WI38 (cell line): ENCODE measurements around the gene C1orf21.
A peak's percentile ranks its signal among the peaks of the same experiment; 100 is the strongest.

ENCODE experiments used
- H3K4me3 ChIP-seq: 2 replicates; pipeline ENCODE4 v1.5.1; 2011; ENCODE audit warnings: low read depth, mild to moderate bottlenecking, control low read depth, low read length
- TF ChIP-seq, protein P1 (sequence below): IDR thresholded peaks from 2 replicates; pipeline ENCODE4 v1.5.1; 2012; ENCODE audit warnings: low read depth, mild to moderate bottlenecking, control low read depth, low read length

C1orf21 gene

DNA sequence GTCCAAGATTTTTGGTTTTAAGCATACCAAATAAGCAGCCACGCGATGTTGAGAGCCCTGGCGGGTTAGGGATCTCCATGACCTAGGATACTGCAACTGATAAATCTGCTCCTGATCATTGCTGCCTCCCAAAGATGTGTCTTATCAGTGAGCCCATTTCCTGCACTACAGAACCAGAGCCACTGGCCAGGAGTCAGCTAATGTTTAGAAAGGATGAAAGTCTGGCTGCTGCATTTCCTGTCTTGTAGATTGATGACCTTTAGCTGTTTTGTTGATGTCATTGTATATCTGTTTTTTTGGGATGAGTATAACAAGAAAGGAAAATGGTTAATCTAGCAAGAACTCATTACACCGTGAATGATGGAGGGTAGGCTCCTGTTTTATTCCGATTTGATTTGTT is 74.5 kb downstream of the C1orf21 start:
- TF ChIP-seq, protein P1, sequence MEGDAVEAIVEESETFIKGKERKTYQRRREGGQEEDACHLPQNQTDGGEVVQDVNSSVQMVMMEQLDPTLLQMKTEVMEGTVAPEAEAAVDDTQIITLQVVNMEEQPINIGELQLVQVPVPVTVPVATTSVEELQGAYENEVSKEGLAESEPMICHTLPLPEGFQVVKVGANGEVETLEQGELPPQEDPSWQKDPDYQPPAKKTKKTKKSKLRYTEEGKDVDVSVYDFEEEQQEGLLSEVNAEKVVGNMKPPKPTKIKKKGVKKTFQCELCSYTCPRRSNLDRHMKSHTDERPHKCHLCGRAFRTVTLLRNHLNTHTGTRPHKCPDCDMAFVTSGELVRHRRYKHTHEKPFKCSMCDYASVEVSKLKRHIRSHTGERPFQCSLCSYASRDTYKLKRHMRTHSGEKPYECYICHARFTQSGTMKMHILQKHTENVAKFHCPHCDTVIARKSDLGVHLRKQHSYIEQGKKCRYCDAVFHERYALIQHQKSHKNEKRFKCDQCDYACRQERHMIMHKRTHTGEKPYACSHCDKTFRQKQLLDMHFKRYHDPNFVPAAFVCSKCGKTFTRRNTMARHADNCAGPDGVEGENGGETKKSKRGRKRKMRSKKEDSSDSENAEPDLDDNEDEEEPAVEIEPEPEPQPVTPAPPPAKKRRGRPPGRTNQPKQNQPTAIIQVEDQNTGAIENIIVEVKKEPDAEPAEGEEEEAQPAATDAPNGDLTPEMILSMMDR: no peak
- no peak overlapping the region for H3K4me3 ChIP-seq

DNA sequence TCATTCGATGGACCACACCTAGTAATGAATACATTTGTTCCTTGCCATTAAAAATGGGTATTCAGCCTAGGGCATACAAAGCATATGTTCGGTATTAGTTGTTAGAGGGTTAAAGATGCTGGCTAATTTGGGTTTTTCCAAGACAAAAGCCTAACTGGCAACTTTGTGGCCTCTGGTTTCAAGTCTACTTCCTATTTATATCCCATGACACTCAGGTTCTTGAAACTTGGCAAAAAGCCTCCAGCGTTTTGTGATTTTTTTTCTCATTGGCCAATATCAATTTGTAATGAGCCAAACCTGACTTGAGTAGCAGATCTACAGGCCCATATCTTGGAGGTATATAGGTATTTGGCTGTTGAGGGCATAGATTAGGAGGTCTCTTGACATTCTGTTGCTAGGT is 75.3 kb downstream of the C1orf21 start:
- TF ChIP-seq, protein P1: no peak

GRCh38 chr1:184462990-184463389 is 76.2 kb downstream of the C1orf21 start:
- no peak overlapping the region for H3K4me3 ChIP-seq
- TF ChIP-seq, protein P1: no peak

More for the DNA sequence above, 75.3 kb downstream of the C1orf21 start:
- H3K4me3 ChIP-seq: no peak overlapping the region

DNA sequence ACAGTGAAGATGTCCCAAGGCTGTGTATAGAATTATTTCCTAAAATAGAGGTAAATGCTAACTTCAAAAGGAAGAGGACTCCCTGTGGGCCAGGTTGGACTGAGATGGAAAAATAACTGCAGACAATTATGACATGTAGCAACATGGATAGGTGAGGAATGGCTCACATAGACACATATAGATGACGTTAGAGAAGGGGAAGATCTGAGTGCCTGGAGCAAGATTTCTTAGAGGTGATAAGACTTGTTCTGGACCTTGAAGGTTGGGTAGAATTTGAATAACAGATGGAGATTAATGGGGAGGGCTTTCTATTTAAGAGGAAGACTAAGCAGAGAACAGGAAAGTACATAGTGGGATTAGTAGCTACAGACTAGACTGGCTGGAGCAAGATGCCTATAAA is 76.9 kb downstream of the C1orf21 start:
- TF ChIP-seq, protein P1: no peak
- H3K4me3 ChIP-seq: no peak overlapping the region

DNA sequence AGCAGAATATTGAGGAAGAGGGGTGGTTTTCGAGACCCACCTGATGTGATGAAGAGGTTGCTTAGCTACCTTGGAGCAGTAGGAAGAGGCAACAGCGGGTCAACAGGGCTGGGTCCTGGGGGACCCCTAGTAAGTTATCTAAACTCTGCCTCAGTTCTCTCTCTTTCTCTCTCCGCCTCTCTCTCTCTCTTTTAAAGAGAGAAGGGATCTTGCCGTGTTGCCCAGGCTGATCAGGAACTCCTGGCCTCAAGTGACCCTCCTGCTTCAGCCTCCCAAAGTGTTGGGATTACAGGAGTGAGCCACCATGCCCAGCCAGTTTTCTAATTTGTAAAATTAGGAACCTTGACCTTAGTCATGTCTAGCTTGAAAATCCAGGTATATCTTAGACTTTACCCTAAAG is 77.9 kb downstream of the C1orf21 start:
- no peak overlapping the region for H3K4me3 ChIP-seq
- TF ChIP-seq, protein P1: no peak

DNA sequence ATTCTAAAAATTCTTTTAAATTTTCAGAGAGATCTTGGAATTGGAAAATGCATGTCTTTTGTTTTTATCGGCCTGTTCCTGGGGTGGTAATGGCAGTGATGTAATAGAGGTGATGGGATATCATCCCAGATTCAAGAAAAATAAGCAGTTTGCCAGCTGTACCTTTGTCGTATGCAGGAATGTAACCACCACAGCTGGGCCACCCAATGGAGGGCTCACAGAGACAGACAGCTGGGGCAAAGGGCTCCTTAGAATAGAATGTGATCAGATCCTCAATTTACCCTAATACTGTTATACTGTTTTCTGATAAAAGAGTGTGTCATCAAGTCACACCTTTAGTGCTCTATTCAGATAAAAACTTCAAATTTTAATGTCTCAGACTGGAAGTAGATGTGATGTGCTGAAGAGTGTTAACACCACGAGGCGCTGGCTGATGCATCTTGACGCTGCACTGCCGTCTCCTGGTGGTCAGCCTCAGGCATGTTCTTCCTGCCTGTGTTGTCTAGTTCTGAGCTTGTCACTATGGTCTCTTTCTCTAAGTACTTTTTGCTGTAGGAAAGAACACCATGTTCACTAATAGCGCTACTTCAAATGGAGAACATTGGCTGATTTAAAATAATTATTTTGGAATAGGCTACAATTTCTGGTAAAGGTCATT is 78.8 kb downstream of the C1orf21 start:
- no peak overlapping the region for H3K4me3 ChIP-seq
- TF ChIP-seq, protein P1: peak; percentile 26; the same call in 1 of the 2 replicates

DNA sequence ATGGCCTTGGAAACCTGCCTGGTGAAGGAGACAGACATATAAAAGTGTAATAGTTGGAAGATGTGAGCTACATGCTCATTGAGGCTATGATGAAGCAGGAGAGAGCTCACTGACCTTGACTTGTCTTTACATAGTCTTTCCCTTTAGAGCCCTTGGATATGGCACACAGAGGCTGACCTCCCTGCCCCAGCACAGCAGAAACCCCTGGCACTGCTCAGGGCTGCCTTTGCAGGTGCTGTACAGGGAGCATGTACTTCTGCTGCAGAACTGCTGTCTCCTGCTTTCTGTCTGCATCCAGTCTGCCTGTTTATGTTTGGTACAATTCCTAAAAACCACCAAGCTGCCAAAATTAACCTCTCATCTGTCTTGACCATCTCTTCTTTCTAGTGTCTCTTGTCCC is 80.5 kb downstream of the C1orf21 start:
- TF ChIP-seq, protein P1: no peak

More for the DNA sequence above, 80.5 kb downstream of the C1orf21 start:
- no peak overlapping the region for H3K4me3 ChIP-seq
